GM18873 (cell line): Measurements from ENCODE around the gene MAB21L4.

Source experiments
- ATAC-seq: cut with Tn5 transposase; IDR thresholded peaks from one replicate; pipeline ENCODE4 v1.9.1; 2021; ENCODE audit warnings: mild to moderate bottlenecking, moderate library complexity, moderate number of reproducible peaks; ENCODE audit not compliant: unreplicated experiment, low FRiP score

Gene MAB21L4

GRCh38 chr2:240869109-240869955 lies 26.6 kb downstream of the MAB21L4 start:
- ATAC-seq, result no peak

GRCh38 chr2:240868286-240869108 lies 27.5 kb downstream of the MAB21L4 start, which contains the start of gene AGXT:
Gene AGXT, plus strand, starts transcription at chr2:240868824. Its CDS starts 42 bp downstream, at chr2:240868866.
- ATAC-seq, result no peak

GRCh38 chr2:240865391-240865790 lies 30.6 kb downstream of the MAB21L4 start:
- ATAC-seq, result no peak

GRCh38 chr2:240864475-240864874 lies 31.5 kb downstream of the MAB21L4 start:
- ATAC-seq, result no peak

GRCh38 chr2:240861547-240861946 lies 34.4 kb downstream of the MAB21L4 start:
- ATAC-seq, result no peak

GRCh38 chr2:240858871-240859270 lies 37.1 kb downstream of the MAB21L4 start:
- ATAC-seq, result no peak

- no peak for ATAC-seq
Measured at GRCh38 chr2:240858321-240858720, 37.6 kb downstream of the MAB21L4 start.

GRCh38 chr2:240857039-240858008 lies 38.6 kb downstream of the MAB21L4 start:
- no peak for ATAC-seq

- no peak for ATAC-seq
Measured at GRCh38 chr2:240856151-240856980, 39.6 kb downstream of the MAB21L4 start.

- ATAC-seq, result no peak
Measured at GRCh38 chr2:240855670-240856069, 40.3 kb downstream of the MAB21L4 start.

GRCh38 chr2:240852671-240853314 lies 43.2 kb downstream of the MAB21L4 start:
- ATAC-seq, result no peak

GRCh38 chr2:240851078-240851991 lies 44.6 kb downstream of the MAB21L4 start:
- ATAC-seq, result no peak

GRCh38 chr2:240850756-240851077 lies 45.2 kb downstream of the MAB21L4 start:
- no peak for ATAC-seq

- ATAC-seq, result no peak
Measured at GRCh38 chr2:240850026-240850425, 45.9 kb downstream of the MAB21L4 start.

- no peak for ATAC-seq
Measured at GRCh38 chr2:240848900-240849680, 46.9 kb downstream of the MAB21L4 start.

GRCh38 chr2:240847817-240848216 lies 48.1 kb downstream of the MAB21L4 start:
- ATAC-seq, result no peak

- no peak for ATAC-seq
Measured at GRCh38 chr2:240846873-240847595, 48.9 kb downstream of the MAB21L4 start.
